DMS 273 treated with DMSO at 0.1 percent for 48 hours (cell line): ENCODE measurements around the gene DDX49.

Experiments
- DNase-seq: peaks from one replicate; lab custom pipeline; 2025; lab: John Stamatoyannopoulos, UW

DDX49 gene

DNA sequence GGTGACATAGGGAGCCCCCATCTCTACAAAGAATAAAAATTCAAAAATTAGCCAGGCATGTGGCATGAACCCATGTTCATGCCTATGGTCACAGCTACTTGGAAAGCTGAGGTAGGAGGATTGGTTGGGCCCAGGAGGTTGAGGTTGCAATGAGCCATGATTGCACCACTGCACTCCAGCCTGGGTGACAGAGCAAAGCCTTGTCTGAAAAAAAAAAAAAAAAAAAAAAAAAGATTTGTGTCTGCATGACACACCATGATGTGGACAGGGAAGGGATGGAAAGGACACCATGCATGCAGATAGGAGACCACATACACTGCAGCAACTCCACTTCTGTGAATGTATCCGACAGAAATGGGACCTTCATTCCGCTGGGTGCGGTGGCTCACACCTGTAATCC, 55.5 kb downstream of the DDX49 start:
- no peak for DNase-seq

DNA sequence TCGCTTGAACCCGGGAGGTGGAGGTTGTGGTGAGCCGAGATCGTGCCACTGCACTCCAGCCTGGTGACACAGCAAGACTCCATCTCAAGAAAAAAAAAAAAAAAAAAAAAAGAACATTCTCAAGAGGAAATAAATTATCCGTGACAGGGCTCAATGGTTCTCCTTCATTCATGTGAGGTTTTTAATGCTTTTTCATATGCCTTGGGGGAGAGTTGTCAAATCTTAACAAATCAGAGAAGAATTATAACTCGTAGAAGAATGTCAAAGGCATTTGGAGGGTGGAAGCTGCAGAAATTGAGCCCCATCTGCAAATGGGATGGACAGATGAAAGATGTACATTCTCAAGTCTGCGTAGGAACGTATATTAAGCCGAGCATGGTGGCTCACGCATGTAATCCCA, 56.4 kb downstream of the DDX49 start:
- no peak for DNase-seq
